Fibroblast of villous mesenchyme (primary cell): ENCODE results near the gene ZC3H7A. TPM values are rescaled to one million over a fixed set of nuclear protein-coding genes. Genes with fewer than 3 reads are reported as not detected.

ENCODE experiments used
- DNase-seq: peaks from one replicate; pipeline ENCODE4 v3.0.0-alpha.2; 2010; ENCODE audit warnings: low read depth
- H3K4me3 ChIP-seq: 2 replicates; pipeline ENCODE4 v1.5.1; 2011; ENCODE audit warnings: low read depth, mild to moderate bottlenecking, low read length
- total RNA-seq: library from RNA; depleted of rRNA; stranded (reverse); fragments of >200 nt; gene quantifications from 2 replicates; pipeline ENCODE4 v1.2.3, GENCODE V29; 2012
- TF ChIP-seq, protein P1 (sequence below): IDR thresholded peaks from 2 replicates; pipeline ENCODE4 v1.5.1; 2012; ENCODE audit warnings: low read depth, mild to moderate bottlenecking, low read length; ENCODE audit not compliant: insufficient read depth

ZC3H7A gene
- total RNA-seq, 1 donor, result 59.2 TPM

DNA sequence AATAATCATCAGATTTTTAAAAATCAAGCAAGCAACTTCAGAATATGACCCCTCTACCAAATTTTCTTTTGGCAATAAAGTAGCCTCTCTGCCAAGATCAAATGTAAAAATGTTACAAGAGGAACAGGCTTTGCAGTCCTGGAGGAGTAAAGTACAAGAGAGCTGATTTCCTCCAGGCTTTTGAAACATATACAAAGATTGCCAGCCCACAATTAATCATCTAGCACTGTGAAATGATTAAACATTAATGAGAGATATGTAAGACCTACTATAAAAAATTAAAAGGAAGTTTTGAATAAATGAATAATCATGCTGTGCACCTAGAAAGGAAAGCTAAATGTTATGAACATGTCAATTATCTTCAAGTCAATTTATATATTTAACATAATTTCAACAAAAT, 80.7 kb downstream of the ZC3H7A start:
- no peak overlapping the region for H3K4me3 ChIP-seq
- DNase-seq, result no peak
- TF ChIP-seq, protein P1, sequence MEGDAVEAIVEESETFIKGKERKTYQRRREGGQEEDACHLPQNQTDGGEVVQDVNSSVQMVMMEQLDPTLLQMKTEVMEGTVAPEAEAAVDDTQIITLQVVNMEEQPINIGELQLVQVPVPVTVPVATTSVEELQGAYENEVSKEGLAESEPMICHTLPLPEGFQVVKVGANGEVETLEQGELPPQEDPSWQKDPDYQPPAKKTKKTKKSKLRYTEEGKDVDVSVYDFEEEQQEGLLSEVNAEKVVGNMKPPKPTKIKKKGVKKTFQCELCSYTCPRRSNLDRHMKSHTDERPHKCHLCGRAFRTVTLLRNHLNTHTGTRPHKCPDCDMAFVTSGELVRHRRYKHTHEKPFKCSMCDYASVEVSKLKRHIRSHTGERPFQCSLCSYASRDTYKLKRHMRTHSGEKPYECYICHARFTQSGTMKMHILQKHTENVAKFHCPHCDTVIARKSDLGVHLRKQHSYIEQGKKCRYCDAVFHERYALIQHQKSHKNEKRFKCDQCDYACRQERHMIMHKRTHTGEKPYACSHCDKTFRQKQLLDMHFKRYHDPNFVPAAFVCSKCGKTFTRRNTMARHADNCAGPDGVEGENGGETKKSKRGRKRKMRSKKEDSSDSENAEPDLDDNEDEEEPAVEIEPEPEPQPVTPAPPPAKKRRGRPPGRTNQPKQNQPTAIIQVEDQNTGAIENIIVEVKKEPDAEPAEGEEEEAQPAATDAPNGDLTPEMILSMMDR, result no peak

DNA sequence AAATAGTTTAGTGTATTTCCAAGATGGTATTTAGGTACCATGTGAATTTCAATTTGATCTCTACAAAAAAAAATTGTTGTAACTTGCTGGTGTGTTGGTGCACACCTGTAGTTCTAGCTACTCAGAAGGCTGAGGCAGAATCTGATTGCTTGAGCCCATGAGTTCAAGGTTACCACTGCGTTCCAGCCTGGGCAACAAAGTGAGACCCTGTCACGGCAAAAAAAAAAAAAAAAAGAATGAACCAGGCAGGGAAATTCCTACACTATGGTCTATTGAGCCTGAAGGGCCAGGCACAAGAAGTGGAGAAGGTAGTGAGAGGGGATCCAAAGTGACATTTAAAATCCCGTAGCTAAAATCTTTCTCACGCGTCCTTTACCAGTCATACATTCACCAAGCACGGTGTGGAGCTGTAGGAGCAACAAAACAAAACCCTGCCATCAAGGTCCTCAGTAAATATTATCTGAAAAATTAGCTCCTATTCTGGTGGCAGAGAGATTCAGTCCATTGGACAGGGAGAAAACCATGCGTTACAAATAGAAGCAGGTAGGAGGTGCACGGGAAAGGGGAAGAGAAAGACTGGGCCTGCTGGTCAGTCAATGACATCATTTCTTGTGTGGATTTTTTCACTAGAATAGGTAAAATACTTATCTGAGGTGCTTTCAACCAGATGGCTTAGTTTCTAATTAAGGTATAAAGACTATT, 81.7 kb downstream of the ZC3H7A start:
- no peak overlapping the region for H3K4me3 ChIP-seq
- TF ChIP-seq, protein P1, result no peak
- DNase-seq, result no peak

DNA sequence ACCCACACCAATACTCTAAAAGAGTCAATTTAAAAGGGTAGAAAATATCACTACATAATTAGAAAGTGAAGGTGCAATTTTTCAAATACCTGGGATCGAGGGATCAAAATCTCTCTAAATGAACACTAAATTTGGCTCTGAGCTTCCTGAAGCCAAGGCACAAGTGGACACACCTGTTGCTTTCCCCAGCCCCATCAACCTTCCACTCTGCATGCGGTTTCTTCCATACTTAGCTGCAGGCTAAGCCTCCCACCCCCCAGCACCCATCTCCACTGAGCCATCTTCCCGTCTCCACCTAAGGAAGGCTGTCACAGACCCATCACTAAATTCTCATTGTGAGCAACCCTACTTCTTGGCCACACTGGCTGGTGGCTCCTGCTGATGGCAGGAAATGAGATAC, 84.9 kb downstream of the ZC3H7A start:
- no peak overlapping the region for H3K4me3 ChIP-seq
- DNase-seq, result no peak
- TF ChIP-seq, protein P1, result no peak

DNA sequence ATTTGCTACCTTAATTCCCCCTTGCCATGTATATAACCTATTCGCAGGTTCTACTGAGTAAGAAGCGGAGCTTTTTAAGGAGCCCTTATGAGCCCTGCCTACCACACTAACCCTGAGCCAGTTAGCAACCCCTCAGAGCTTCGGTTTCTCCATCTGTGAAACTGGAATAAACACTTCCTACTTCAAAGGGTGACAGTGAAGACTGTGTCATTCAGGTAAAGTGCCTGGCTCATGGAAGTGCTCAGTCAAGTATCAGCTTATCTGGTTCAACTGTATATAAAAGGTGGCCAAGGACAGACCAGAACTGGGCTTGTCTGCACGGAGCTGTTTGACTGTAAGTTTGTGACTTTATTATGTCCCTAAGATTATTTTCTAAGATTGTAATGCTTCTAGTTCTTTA, 85.4 kb downstream of the ZC3H7A start:
- DNase-seq, result no peak
- TF ChIP-seq, protein P1, result no peak
- H3K4me3 ChIP-seq, result no peak overlapping the region

DNA sequence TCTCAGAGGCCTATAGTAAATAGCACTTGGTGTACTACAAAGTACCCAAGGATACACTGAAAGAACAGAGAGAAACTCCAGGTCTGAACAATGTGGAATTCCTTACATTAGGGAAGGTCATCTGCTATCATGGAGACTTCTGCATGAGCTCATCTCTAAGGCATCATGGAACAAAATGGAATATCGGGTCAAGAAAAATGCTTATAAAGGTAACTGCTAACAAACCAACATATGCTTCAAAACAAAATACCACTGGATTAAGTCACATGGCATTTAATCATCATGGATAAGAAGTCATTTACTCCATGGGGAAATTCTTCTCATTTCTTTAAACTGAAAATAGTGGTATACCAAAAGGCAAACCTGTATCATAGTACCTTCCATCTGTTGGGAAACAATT, 88.6 kb downstream of the ZC3H7A start:
- no peak overlapping the region for H3K4me3 ChIP-seq
- TF ChIP-seq, protein P1, result no peak
- peak; percentile 14 for DNase-seq

DNA sequence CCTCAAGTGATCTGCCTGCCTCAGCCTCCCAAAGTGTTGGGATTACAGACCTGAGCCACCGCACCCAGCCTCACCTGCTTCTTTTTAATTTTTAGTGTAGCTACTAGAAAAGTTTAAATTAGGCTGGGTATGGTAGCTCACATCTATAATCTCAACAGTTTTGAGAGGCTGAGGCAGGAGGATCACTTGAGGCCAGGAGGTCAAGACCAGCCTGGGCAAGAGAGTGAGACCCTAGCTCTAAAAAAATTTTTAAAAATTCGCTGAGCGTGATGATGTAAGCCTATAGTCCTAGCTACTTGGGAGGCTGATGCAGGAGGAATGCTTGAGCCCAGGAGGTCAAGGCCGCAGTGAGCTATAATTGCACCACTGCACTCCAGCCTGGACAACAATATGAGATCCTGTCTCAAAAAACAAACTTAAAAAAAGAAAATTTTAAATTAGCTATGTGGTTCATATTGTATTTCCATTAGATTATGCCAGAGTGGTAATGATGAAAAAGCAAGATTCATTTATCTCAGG, 89.3 kb downstream of the ZC3H7A start:
- no peak overlapping the region for H3K4me3 ChIP-seq
- TF ChIP-seq, protein P1, result no peak
- DNase-seq, result no peak

DNA sequence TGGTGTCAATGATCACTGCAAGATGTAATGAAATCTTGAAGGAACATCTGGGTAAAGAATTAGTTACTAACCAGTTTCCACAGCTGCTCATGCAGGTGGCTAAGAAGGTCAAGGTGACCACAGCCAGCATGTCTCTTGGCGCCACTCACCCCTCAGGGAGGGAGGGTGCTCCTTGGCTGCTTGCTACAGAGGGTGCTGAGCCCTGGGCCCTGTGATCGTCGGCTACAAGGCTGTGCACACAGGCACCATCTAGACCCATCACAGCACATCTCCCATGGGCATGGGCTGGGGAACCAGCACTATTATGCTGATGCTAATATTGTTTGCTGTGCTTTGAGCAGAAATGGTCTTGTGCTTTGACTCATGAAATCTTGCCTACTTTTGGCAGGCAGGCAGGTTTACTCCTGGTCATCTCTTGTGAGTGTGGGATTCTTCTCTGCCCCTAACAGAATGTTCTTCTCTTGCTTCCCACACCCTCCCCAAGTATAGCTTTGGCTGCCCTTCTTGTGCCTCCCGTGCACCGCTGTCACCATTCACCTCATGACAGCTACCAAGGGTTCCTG, 90.8 kb downstream of the ZC3H7A start:
- TF ChIP-seq, protein P1, result no peak
- no peak overlapping the region for H3K4me3 ChIP-seq
- DNase-seq, result no peak
